NCI-H446 treated with DMSO at 0.1 percent for 48 hours (cell line): ENCODE data around the gene PSME2.
A peak's percentile ranks its signal among the peaks of the same experiment; 100 is the strongest.

ENCODE experiments used
- DNase-seq: peaks from one replicate; lab custom pipeline; 2025; lab: John Stamatoyannopoulos, UW

PSME2 gene

DNA sequence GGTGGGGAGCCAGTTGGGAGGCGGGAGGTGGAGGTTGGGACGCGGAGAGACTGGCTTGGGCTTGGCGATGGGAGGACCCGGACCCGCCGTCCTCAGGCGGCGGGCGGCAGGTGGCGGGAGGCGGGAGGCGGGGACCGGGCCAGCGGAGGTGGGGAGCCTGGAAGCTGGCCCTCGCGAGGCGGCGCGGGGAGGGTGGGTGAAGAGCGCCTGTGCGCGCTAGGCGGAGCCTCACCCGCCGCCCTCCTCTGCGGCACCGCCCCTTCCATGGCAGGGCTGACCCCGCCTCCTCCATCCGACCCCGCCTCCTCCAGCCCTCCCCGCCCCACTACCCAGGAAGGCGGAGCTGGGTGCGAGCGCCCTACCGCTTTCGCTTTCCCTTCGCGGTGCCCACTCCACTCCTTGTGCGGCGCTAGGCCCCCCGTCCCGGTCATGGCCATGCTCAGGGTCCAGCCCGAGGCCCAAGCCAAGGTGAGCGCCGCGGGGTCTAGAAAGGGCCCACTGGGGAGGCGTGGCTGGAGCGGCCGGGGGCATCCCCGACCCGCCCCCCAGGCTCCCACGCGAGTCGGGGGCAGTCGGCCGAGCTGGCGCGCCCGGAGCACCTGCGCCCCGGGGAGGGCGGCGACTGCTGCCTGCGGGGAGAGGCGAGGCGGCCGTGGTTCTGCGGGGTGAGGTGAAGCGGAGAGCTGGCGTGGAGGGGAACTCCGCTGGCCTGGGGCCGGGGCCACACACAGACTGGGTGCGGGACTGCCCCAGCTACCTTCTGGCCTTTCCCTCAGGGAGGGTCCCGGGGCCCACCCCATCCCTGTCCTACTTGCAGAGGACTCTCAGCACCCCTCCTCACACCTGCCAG is 10.4 kb downstream of the PSME2 start, which contains the start of gene PSME1:
TSS of gene PSME1 (plus strand) at position 361 of the 850 bp plus-strand sequence. CDS start at position 430, 69 bp downstream.
- DNase-seq, result peak; percentile 72

- DNase-seq, result no peak
Measured at GRCh38 chr14:24135584-24135833, 10.9 kb downstream of the PSME2 start.

DNA sequence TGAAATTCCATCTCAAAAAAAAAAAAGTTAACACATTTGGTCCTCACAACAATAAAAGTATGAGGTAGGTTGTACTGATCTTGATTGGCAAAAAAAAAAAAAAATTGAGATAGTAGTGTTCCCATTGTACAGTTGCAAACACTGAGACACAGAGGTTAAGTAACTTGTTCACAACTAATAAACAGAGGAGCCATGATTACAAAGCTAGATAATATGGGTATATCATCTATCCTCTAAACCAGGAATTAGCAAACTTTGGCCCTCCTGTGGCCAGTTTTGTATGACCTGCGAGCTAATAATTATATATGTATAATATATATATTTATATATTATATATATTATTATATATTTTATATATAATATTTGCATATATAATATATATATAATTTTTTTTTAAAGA is 12.7 kb downstream of the PSME2 start:
- no peak for DNase-seq

DNA sequence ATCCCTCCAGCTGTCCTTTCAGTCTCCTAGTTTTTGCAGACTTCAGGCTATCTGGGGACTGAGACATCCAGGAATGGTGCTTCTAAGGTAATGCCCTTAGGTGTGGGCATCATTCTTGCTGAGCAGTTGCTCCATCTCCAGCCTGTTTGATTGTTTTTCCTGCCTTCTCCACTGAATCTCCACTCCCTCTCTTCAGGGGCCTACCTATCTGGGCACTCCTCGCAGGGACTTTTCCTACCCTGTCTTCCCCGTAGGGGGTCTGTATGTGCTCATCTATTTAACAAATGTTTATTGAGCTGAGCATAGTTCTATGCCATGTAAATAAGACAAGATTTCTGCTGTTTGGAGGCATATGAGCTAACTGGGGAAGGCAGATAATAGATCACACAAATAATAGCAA is 13.4 kb downstream of the PSME2 start:
- no peak for DNase-seq

DNA sequence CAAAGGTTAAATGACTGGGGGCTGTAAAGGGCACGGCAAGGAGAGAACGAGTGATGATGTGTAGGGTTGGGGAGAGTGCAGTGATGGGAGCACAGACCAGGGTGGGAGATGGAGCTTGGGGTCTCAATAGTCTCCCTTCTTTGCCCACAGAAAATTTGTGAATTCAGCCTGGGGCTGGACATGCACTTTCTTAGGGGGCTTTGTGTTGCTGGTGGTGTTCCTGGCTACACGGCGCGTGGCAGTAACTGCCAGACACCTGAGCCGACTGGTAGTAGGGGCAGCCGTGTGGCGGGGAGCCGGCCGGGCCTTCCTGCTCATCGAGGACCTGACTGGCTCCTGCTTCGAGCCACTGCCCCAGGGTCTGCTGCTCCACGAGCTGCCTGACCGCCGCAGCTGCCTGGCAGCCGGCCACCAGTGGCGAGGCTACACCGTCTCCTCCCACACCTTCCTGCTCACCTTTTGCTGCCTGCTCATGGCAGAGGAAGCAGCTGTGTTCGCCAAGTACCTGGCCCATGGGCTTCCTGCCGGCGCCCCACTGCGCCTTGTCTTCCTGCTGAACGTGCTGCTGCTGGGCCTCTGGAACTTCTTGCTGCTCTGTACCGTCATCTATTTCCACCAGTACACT is 14.2 kb downstream of the PSME2 start:
- DNase-seq, result no peak

DNA sequence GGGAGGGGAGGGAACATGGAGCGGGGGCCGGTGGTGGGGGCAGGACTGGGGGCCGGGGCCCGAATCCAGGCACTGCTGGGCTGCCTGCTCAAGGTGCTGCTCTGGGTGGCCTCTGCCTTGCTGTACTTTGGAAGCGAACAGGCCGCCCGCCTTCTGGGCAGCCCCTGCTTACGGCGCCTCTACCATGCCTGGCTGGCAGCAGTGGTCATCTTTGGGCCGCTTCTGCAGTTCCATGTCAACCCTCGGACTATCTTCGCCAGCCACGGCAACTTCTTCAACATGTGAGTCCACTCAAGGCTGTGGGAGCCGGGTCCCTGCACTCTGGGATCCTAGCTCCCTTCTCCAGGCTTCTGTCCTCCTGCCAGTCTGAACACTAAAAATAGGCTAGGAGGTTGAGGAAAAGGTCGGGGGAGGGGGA is 14.9 kb downstream of the PSME2 start:
- DNase-seq, result no peak

- no peak for DNase-seq
Measured at GRCh38 chr14:24130717-24131548, 15.5 kb downstream of the PSME2 start.

GRCh38 chr14:24130380-24130716 is 16.1 kb downstream of the PSME2 start, which contains the start of gene FITM1:
TSS of gene FITM1 (plus strand) at chr14:24130659. CDS start at chr14:24131564, 905 bp downstream.
- no peak for DNase-seq

- DNase-seq, result no peak
Measured at GRCh38 chr14:24129410-24129998, 16.9 kb downstream of the PSME2 start.

- DNase-seq, result no peak
Measured at GRCh38 chr14:24127673-24128072, 18.7 kb downstream of the PSME2 start.

DNA sequence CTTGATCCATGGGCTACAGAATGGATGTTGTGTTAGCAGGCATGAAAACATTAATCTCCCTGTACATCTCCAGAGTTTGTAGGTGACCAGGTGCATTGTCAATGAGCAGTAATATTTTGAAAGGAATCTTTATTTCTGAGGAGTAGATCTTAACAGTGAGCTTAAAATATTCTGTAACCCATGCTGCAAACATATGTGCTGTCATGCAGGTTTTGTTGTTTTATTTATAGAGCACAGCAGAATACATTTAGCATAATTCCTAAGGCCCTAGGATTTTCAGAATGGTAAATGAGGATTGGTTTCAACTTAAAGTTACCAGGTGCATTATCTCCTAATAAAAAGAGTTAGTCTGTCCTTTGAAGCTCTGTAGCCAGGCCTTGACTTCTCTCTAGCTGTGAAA is 19.5 kb downstream of the PSME2 start:
- DNase-seq, result no peak

GRCh38 chr14:24123424-24124417 is 22.7 kb downstream of the PSME2 start:
- DNase-seq, result no peak

- no peak for DNase-seq
Measured at GRCh38 chr14:24122898-24123297, 23.5 kb downstream of the PSME2 start.

- DNase-seq, result no peak
Measured at GRCh38 chr14:24122416-24122815, 24.0 kb downstream of the PSME2 start.

GRCh38 chr14:24121210-24121609 is 25.2 kb downstream of the PSME2 start:
- DNase-seq, result no peak

DNA sequence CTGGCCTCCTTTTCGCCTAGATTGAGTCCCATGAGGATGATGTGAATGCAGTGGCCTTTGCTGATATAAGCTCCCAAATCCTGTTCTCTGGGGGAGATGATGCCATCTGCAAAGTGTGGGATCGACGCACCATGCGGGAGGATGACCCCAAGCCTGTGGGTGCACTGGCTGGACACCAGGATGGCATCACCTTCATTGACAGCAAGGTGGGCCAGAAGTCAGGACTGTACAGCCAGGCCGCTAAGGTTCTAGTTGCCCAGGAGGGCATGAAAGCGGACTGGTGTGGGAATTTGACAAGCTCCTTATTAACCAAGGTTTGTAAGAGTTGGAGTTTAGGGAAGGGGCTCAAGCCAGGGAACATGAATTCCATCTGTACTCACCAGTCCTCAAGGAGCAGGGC is 26.7 kb downstream of the PSME2 start:
- DNase-seq, result no peak

GRCh38 chr14:24117179-24117578 is 29.2 kb downstream of the PSME2 start:
- no peak for DNase-seq

- DNase-seq, result no peak
Measured at GRCh38 chr14:24116128-24116814, 30.1 kb downstream of the PSME2 start.

DNA sequence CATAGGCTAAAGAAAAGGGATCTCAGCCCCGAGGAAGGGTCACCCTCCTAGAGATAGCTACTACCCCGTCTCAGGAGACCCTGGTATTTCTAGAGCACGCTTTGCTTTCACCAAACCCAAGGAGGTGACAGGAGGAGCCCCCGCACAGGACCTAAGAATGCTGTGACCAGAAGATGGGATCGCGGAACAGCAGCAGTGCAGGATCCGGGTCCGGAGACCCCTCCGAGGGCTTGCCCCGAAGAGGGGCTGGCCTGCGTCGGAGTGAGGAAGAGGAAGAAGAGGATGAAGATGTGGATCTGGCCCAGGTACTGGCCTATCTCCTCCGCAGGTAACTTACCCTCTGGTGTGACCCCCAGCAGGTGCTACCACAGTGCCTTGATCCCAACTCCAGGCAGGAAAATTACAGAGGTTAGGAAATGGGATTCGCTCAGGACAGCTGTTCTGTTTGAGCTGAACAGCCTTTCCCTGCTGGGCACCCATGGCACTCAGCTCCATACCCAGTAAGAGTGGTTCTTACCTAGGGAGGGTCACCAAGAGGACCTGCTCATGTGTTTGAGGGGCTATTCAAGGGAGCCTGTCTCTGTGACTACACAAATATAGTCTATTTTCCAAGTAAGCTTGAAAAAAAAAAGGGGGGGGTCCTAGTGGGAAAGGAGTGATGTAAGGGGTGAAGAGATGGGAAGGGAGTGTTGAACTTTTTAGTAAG is 30.8 kb downstream of the PSME2 start:
- no peak for DNase-seq
